Measurements from ENCODE around the gene CCDC136. TPM values are rescaled to one million over a fixed set of nuclear protein-coding genes. Genes with fewer than 3 reads are reported as not detected.

CCDC136 gene
- total RNA-seq, 1 donor = 7.2 TPM

- H3K79me2 ChIP-seq (ENCODE audit: insufficient read depth, low read length) = peaks cover 59% of the 10 kb centered on the region
These were observed 39.6 kb downstream of the CCDC136 start for GRCh38 chr7:128831178-128831993.

GRCh38 chr7:128831994-128832879, 40.5 kb downstream of the CCDC136 start:
- Histone ChIP-seq H3K27me3 (ENCODE audit: insufficient read depth, low read length) (no peaks in the 10 kb centered on the region), H2AFZ (ENCODE audit: low read length) (no peak overlapping the region), H3K36me3 (ENCODE audit: insufficient read depth, low read length) (peaks cover 26% of the 10 kb centered on the region), H3K4me1 (ENCODE audit: insufficient read depth, low read length) (peaks cover 69% of the 10 kb centered on the region), H3K9me3 (ENCODE audit: low read depth, low read length) (no peaks in the 10 kb centered on the region), H3K79me2 (ENCODE audit: insufficient read depth, low read length) (peaks cover 67% of the 10 kb centered on the region), H4K20me1 (ENCODE audit: insufficient read depth, low read length) (peaks cover 54% of the 10 kb centered on the region), H3K27ac (ENCODE audit: low read depth, low read length) (peak overlapping the region; percentile 92), H3K4me3 (ENCODE audit: insufficient read depth, low read length) (peak overlapping the region; percentile 95), H3K4me2 (ENCODE audit: insufficient read depth, low read length) (peak overlapping the region; percentile 90)
- DNase-seq (ENCODE audit: insufficient read length, low spot score, missing footprints) = peak; percentile 89
- TF ChIP-seq, protein P1, sequence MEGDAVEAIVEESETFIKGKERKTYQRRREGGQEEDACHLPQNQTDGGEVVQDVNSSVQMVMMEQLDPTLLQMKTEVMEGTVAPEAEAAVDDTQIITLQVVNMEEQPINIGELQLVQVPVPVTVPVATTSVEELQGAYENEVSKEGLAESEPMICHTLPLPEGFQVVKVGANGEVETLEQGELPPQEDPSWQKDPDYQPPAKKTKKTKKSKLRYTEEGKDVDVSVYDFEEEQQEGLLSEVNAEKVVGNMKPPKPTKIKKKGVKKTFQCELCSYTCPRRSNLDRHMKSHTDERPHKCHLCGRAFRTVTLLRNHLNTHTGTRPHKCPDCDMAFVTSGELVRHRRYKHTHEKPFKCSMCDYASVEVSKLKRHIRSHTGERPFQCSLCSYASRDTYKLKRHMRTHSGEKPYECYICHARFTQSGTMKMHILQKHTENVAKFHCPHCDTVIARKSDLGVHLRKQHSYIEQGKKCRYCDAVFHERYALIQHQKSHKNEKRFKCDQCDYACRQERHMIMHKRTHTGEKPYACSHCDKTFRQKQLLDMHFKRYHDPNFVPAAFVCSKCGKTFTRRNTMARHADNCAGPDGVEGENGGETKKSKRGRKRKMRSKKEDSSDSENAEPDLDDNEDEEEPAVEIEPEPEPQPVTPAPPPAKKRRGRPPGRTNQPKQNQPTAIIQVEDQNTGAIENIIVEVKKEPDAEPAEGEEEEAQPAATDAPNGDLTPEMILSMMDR (IDR thresholded peaks at IDR 0.05; ENCODE audit: extremely low read depth, low read depth, low read length) = no peak

More at GRCh38 chr7:128831178-128831993, 39.6 kb downstream of the CCDC136 start:
- peak overlapping the region; percentile 35 for H2AFZ ChIP-seq (ENCODE audit: low read length)
- H3K4me2 ChIP-seq (ENCODE audit: insufficient read depth, low read length) = peak overlapping the region; percentile 90
- TF ChIP-seq, protein P1 (IDR thresholded peaks at IDR 0.05; ENCODE audit: extremely low read depth, low read depth, low read length) = no peak
- peak overlapping the region; percentile 92 for H3K27ac ChIP-seq (ENCODE audit: low read depth, low read length)
- peaks cover 18% of the 10 kb centered on the region for H3K36me3 ChIP-seq (ENCODE audit: insufficient read depth, low read length)
- H4K20me1 ChIP-seq (ENCODE audit: insufficient read depth, low read length) = peaks cover 47% of the 10 kb centered on the region
- peaks cover 68% of the 10 kb centered on the region for H3K4me1 ChIP-seq (ENCODE audit: insufficient read depth, low read length)
- H3K27me3 ChIP-seq (ENCODE audit: insufficient read depth, low read length) = no peaks in the 10 kb centered on the region
- H3K4me3 ChIP-seq (ENCODE audit: insufficient read depth, low read length) = peak overlapping the region; percentile 95
- H3K9me3 ChIP-seq (ENCODE audit: low read depth, low read length) = no peaks in the 10 kb centered on the region
- peak; percentile 90 for DNase-seq (ENCODE audit: insufficient read length, low spot score, missing footprints)

DNA sequence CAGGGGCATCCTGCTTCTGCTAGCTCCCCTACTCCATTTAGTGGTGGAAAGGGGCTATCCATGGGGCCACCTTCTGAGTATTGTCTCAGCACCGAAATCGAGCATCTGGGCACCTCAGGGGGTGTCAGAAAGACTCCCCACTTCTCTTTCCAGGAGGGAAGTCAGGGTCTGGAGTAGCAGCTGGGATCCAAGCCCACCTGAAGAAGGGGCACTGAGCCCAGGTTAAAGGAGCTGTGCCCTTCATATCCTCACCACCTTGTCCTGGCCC, 41.0 kb downstream of the CCDC136 start:
- Histone ChIP-seq H3K9me3 (ENCODE audit: low read depth, low read length) (no peaks in the 10 kb centered on the region), H3K36me3 (ENCODE audit: insufficient read depth, low read length) (peaks cover 32% of the 10 kb centered on the region), H3K4me1 (ENCODE audit: insufficient read depth, low read length) (peaks cover 64% of the 10 kb centered on the region), H3K4me3 (ENCODE audit: insufficient read depth, low read length) (peak overlapping the region; percentile 95), H3K27me3 (ENCODE audit: insufficient read depth, low read length) (no peaks in the 10 kb centered on the region), H2AFZ (ENCODE audit: low read length) (no peak overlapping the region), H3K4me2 (ENCODE audit: insufficient read depth, low read length) (peak overlapping the region; percentile 90), H3K79me2 (ENCODE audit: insufficient read depth, low read length) (peaks cover 73% of the 10 kb centered on the region), H3K27ac (ENCODE audit: low read depth, low read length) (peak overlapping the region; percentile 92), H4K20me1 (ENCODE audit: insufficient read depth, low read length) (peaks cover 56% of the 10 kb centered on the region)
- peak; percentile 82 for DNase-seq (ENCODE audit: insufficient read length, low spot score, missing footprints)
- TF ChIP-seq, protein P1 (IDR thresholded peaks at IDR 0.05; ENCODE audit: extremely low read depth, low read depth, low read length) = no peak

Measured in osteoblast (primary cell).